Measurements from ENCODE around the gene LBHD1. TPM values are rescaled to one million over a fixed set of nuclear protein-coding genes. Genes with fewer than 3 reads are reported as not detected.
"Not testable (repeated sequence)": the region's sequence is repeated elsewhere in the genome, so short reads cannot be mapped to it uniquely, and the experiment has no call there.

Gene LBHD1
- total and polyA plus RNA-seq, 7 donors = 0.74 to 3.6 (median 1.8) TPM

DNA sequence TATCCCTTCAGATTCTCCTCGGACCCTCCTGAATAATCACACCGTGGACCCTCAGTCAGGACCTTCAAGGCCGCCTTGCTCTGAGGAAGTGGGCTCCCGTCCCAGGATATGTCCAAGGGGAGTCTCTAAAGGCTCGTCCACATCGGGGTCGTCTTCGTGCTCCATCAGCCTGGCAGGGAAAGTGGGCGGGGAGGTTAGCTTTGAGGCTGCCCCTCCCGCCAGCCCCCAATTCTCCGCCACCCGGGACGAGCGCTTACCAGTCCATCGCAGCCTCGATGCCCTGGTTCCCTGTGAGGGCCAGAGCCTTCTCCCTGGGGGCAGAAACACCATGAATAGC lies 6.3 kb upstream of the LBHD1 start:
- peaks cover 6 to 48% of the 10 kb centered on the region in 2 donors for H3K36me3 ChIP-seq (ENCODE audit: insufficient read depth in 1 of 2, low read depth in 1 of 2)
- ATAC-seq = peak in 2 of 4 donors; percentile 0 to 7
- H3K4me3 ChIP-seq = peak overlapping the region; percentile 87
- H3K27ac ChIP-seq = peak overlapping the region; percentile 91
- intact Hi-C loops (cut with DNase I) = no loop called here
- no peaks in the 10 kb centered on the region for H3K27me3 ChIP-seq (ENCODE audit: insufficient read depth in 3 of 3, low read length in 2 of 3)
- 2 to 4% (median 2%) methylated on average over 16 of the region's 16 CpGs for WGBS, 3 donors
- DNase-seq = no peak
- TF ChIP-seq, protein P1, sequence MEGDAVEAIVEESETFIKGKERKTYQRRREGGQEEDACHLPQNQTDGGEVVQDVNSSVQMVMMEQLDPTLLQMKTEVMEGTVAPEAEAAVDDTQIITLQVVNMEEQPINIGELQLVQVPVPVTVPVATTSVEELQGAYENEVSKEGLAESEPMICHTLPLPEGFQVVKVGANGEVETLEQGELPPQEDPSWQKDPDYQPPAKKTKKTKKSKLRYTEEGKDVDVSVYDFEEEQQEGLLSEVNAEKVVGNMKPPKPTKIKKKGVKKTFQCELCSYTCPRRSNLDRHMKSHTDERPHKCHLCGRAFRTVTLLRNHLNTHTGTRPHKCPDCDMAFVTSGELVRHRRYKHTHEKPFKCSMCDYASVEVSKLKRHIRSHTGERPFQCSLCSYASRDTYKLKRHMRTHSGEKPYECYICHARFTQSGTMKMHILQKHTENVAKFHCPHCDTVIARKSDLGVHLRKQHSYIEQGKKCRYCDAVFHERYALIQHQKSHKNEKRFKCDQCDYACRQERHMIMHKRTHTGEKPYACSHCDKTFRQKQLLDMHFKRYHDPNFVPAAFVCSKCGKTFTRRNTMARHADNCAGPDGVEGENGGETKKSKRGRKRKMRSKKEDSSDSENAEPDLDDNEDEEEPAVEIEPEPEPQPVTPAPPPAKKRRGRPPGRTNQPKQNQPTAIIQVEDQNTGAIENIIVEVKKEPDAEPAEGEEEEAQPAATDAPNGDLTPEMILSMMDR (IDR thresholded peaks at IDR 0.05) = no peak
- H3K4me1 ChIP-seq = peaks cover 32% of the 10 kb centered on the region
- no peaks in the 10 kb centered on the region for H3K9me3 ChIP-seq

DNA sequence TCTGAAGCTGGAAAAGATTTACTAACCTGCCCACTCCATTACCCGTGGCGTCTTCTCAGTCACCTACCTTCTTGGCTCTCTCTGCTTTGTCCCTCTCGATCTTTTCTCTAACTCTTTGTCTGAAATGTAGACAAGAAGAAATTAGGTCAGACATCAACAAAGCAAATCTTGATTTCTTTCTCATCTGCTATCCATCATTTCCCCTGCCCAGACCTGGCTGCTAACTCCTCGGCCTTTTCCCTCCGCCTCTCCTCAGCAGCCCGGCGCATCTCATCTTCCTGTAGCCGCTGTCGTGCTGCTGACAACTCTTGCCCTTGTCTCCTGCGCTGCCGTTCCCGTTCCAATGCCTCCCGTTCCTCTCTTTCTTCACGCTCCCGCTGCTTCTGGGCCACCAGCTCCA lies 5.6 kb upstream of the LBHD1 start:
- H3K4me1 ChIP-seq = peaks cover 39% of the 10 kb centered on the region
- H3K27me3 ChIP-seq (ENCODE audit: insufficient read depth in 3 of 3, low read length in 2 of 3) = no peaks in the 10 kb centered on the region
- ATAC-seq = no peak
- H3K27ac ChIP-seq = peak overlapping the region; percentile 91
- H3K9me3 ChIP-seq = no peaks in the 10 kb centered on the region
- TF ChIP-seq, protein P1 (IDR thresholded peaks at IDR 0.05) = no peak
- peaks cover 6 to 53% of the 10 kb centered on the region in 2 donors for H3K36me3 ChIP-seq (ENCODE audit: insufficient read depth in 1 of 2, low read depth in 1 of 2)
- no peak for DNase-seq
- WGBS, 3 donors = 63 to 75% (median 70%) methylated on average over 15 of the region's 15 CpGs
- peak overlapping the region; percentile 87 for H3K4me3 ChIP-seq
- intact Hi-C loops (cut with DNase I) = no loop called here

DNA sequence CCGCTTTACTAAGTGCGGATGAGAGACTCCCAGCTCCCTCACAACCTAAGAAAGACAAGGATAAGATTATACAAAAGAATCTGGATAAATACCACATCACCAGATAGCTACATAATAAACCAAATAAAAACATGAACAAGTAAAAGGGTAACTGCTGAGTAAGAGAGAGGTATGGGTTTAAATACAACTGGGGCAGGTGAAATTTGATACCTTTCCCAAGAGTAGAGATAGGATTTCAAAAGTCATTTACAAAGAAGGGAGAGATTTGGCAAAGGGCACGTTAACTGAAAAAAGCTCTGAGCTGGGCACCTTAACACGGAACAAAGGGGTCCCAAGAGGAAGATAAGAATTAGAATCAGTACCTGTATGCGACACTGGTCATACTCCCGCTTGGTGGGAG lies 5.1 kb upstream of the LBHD1 start:
- H3K27me3 ChIP-seq (ENCODE audit: insufficient read depth in 3 of 3, low read length in 2 of 3) = no peaks in the 10 kb centered on the region
- no peaks in the 10 kb centered on the region for H3K9me3 ChIP-seq
- peaks cover 6 to 53% of the 10 kb centered on the region in 2 donors for H3K36me3 ChIP-seq (ENCODE audit: insufficient read depth in 1 of 2, low read depth in 1 of 2)
- DNase-seq (no peak), ATAC-seq (peak in 1 of 4 donors; percentile 15)
- peaks cover 45% of the 10 kb centered on the region for H3K4me1 ChIP-seq
- peak overlapping the region; percentile 91 for H3K27ac ChIP-seq
- TF ChIP-seq, protein P1 (IDR thresholded peaks at IDR 0.05) = no peak
- intact Hi-C loops (cut with DNase I) = no loop called here
- 29 to 48% (median 40%) methylated on average over 6 of the region's 6 CpGs for WGBS, 3 donors
- peak overlapping the region; percentile 87 for H3K4me3 ChIP-seq

DNA sequence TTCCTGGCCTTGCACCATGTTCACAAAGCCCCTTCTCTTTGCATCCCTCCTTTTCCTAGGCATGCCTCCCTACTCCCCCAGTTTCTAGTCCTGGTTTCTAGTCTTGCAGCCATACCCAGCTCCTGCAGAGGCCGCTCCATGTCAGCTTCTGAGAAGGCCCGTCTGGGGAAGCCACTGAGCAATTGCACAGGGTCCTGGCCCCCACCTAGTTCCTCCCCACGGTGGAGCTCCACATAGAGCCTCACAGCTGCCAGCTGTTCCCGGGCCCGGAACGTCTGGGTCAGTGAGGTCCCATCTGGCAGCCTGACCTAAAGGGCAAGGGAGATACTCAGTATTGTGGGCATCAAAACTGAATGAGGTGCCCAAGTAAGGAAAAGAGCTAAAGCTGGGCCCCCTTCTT lies 4.6 kb upstream of the LBHD1 start:
- 20 to 28% (median 22%) methylated on average over 6 of the region's 6 CpGs for WGBS, 3 donors
- intact Hi-C loops (cut with DNase I) = no loop called here
- peak overlapping the region; percentile 91 for H3K27ac ChIP-seq
- peaks cover 6 to 53% of the 10 kb centered on the region in 2 donors for H3K36me3 ChIP-seq (ENCODE audit: insufficient read depth in 1 of 2, low read depth in 1 of 2)
- no peak for DNase-seq
- H3K4me3 ChIP-seq = peak overlapping the region; percentile 87
- H3K27me3 ChIP-seq (ENCODE audit: insufficient read depth in 3 of 3, low read length in 2 of 3) = no peaks in the 10 kb centered on the region
- H3K4me1 ChIP-seq = peaks cover 45% of the 10 kb centered on the region
- no peak for ATAC-seq
- TF ChIP-seq, protein P1 (IDR thresholded peaks at IDR 0.05) = no peak
- H3K9me3 ChIP-seq = no peaks in the 10 kb centered on the region

DNA sequence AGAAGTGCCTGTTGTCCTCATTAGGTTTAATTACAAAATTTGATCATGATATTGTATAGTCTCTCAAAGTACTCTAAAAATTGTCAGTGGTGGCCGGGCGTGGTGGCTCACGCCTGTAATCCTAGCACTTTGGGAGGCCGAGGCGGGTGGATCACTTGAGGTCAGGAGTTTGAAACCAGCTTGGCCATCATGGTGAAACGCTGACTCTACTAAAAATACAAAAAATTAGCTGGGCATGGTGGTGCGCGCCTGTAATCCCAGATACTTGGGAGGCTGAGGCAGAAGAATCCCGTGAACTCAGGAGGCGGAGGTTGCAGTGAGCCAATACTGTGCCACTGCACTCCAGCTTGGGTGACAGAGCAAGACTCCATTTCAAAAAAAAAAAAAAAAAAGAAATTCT lies 3.3 kb upstream of the LBHD1 start:
- intact Hi-C loops (cut with DNase I); DNase-seq; H3K27ac ChIP-seq; H3K9me3 ChIP-seq; H3K27me3 ChIP-seq (ENCODE audit: insufficient read depth in 3 of 3, low read length in 2 of 3); ATAC-seq; H3K4me3 ChIP-seq: not testable (repeated sequence)
- WGBS, 3 donors = 90 to 94% (median 91%) methylated on average over 10 of the region's 10 CpGs
- Histone ChIP-seq H3K36me3 (ENCODE audit: insufficient read depth in 1 of 2, low read depth in 1 of 2) (peaks cover 6 to 53% of the 10 kb centered on the region in 2 donors), H3K4me1 (peaks cover 43% of the 10 kb centered on the region)

All from psoas muscle (tissue), 8 donors.